Measurements from ENCODE around the gene MOB2. TPM values are rescaled to one million over a fixed set of nuclear protein-coding genes. Genes with fewer than 3 reads are reported as not detected.

The MOB2 gene
- total RNA-seq, 2 donors from 2014 or later = 39.3 to 46.5 TPM

- H3K9me3 ChIP-seq = no peaks in the 10 kb centered on the region
- H3K36me3 ChIP-seq = no peaks in the 10 kb centered on the region
- TF ChIP-seq POLR2AphosphoS5 (IDR thresholded peaks at IDR 0.05) (no peak), POLR2A (IDR thresholded peaks at IDR 0.05) (no peak), CTCF (IDR thresholded peaks at IDR 0.05) (no peak)
- H3K4me3 ChIP-seq = no peak overlapping the region
- intact Hi-C loops (cut with DNase I) = no loop called here
- H3K27me3 ChIP-seq (replicated peaks; ENCODE audit: insufficient read depth) = no peaks in the 10 kb centered on the region
- peaks cover 36% of the 10 kb centered on the region for H3K4me1 ChIP-seq (replicated peaks)
- peak overlapping the region; percentile 64 to 75 for H3K27ac ChIP-seq
- no peak for DNase-seq (ENCODE audit: low spot score)
- 74% methylated on average over 9 of the region's 9 CpGs for WGBS
These were observed 17.6 kb upstream of the MOB2 start for GRCh38 chr11:1504138-1504537.

- peaks cover 36% of the 10 kb centered on the region for H3K4me1 ChIP-seq (replicated peaks)
- DNase-seq (ENCODE audit: low spot score) = peak; percentile 51
- intact Hi-C loops (cut with DNase I) = no loop called here
- TF ChIP-seq POLR2AphosphoS5 (IDR thresholded peaks at IDR 0.05) = peak; percentile 8
- no peak for TF ChIP-seq CTCF (IDR thresholded peaks at IDR 0.05)
- TF ChIP-seq POLR2A (IDR thresholded peaks at IDR 0.05) = no peak
- no peaks in the 10 kb centered on the region for H3K36me3 ChIP-seq
- H3K4me3 ChIP-seq = no peak overlapping the region
- no peaks in the 10 kb centered on the region for H3K9me3 ChIP-seq
- H3K27ac ChIP-seq = peak overlapping the region; percentile 64 to 75
- no peaks in the 10 kb centered on the region for H3K27me3 ChIP-seq (replicated peaks; ENCODE audit: insufficient read depth)
- WGBS = 67% methylated on average over 14 of the region's 14 CpGs
These were observed 17.1 kb upstream of the MOB2 start for GRCh38 chr11:1503708-1504104.

GRCh38 chr11:1502954-1503707 lies 16.6 kb upstream of the MOB2 start:
- H3K27ac ChIP-seq = peak overlapping the region; percentile 64 to 75
- intact Hi-C loops (cut with DNase I) = no loop called here
- no peak overlapping the region for H3K4me3 ChIP-seq
- H3K27me3 ChIP-seq (replicated peaks; ENCODE audit: insufficient read depth) = no peaks in the 10 kb centered on the region
- no peaks in the 10 kb centered on the region for H3K36me3 ChIP-seq
- WGBS = 33% methylated on average over 14 of the region's 20 CpGs
- H3K4me1 ChIP-seq (replicated peaks) = peaks cover 36% of the 10 kb centered on the region
- H3K9me3 ChIP-seq = no peaks in the 10 kb centered on the region
- peak; percentile 88 for DNase-seq (ENCODE audit: low spot score)
- no peak for TF ChIP-seq POLR2A (IDR thresholded peaks at IDR 0.05)
- peak; percentile 72 for TF ChIP-seq POLR2AphosphoS5 (IDR thresholded peaks at IDR 0.05)
- peak in 1 of 4 experiments; percentile 4 for TF ChIP-seq CTCF (IDR thresholded peaks at IDR 0.05)

GRCh38 chr11:1502168-1502953 lies 15.8 kb upstream of the MOB2 start:
- DNase-seq (ENCODE audit: low spot score) = no peak
- Histone ChIP-seq H3K9me3 (no peaks in the 10 kb centered on the region), H3K27me3 (replicated peaks; ENCODE audit: insufficient read depth) (no peaks in the 10 kb centered on the region), H3K36me3 (no peaks in the 10 kb centered on the region), H3K4me1 (replicated peaks) (peaks cover 29% of the 10 kb centered on the region), H3K4me3 (no peak overlapping the region), H3K27ac (peak overlapping the region; percentile 38 to 48)
- intact Hi-C loops (cut with DNase I) = no loop called here
- WGBS = 78% methylated on average over 20 of the region's 24 CpGs
- TF ChIP-seq POLR2A (IDR thresholded peaks at IDR 0.05) (no peak), CTCF (IDR thresholded peaks at IDR 0.05) (no peak), POLR2AphosphoS5 (IDR thresholded peaks at IDR 0.05) (no peak)

Measured in prostate gland (tissue), 2 donors.